Keratinocyte (primary cell): Measurements from ENCODE around the gene CD226.

Source experiments
- CTCF ChIP-seq, 3 experiments: IDR thresholded peaks in 1 of 3; conservative IDR thresholded peaks in 1 of 3; optimal IDR thresholded peaks in 1 of 3; 2 replicates in 2 of 3; 3 replicates in 1 of 3; pipeline versions ENCODE3 to v1.5.1; 2011; ENCODE audit warnings: low read length in 3 of 3, mild to moderate bottlenecking in 3 of 3, moderate library complexity in 2 of 3, control low read depth in 1 of 3, inconsistent platforms in 1 of 3; ENCODE audit not compliant: insufficient read depth in 2 of 3; ENCODE audit errors: extremely low read depth in 1 of 3
- EZH2 ChIP-seq: IDR thresholded peaks from one replicate; pipeline ENCODE4 v1.6.1; 2012; ENCODE audit warnings: inconsistent platforms, mild to moderate bottlenecking, low read length, moderate library complexity

DNA sequence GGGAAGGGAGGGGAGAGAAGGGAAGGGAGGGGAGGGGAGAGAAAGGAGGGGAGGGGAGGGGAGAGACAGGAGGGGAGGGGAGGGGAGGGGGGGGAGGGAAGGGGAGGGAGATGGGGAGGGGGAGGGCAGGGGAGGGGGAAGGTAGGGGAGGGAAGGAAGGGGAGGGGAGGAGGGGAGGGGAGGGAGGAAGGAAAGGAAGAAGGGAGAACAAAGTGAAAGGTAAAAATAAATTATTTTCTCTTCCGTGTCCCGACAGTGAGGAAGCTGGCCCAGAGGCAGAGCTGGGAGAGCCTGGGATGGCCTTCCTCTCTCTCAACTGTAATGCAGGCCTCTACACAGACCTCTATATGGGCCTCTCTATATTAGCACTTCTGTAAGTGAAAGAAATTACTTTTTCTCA, 53.2 kb downstream of the CD226 start:
- no peak for TF ChIP-seq CTCF (optimal IDR thresholded peaks at IDR 0.05 in 1 of 3, IDR thresholded peaks at IDR 0.05 in 1 of 3, conservative IDR thresholded peaks at IDR 0.05 in 1 of 3; ENCODE audit: extremely low read depth in 1 of 3, insufficient read depth in 2 of 3, low read length in 3 of 3)
- no peak for TF ChIP-seq EZH2
